Glomerular visceral epithelial cell (primary cell): ENCODE data around the gene ARL15.
"Not testable (repeated sequence)": the region's sequence is repeated elsewhere in the genome, so short reads cannot be mapped to it uniquely, and the experiment has no call there.

Source experiments
- DNase-seq: peaks from one replicate; pipeline ENCODE4 v3.0.0-alpha.2; 2016; ENCODE audit errors: extremely low spot score

The ARL15 gene

GRCh38 chr5:54093861-54094260 lies 216.5 kb downstream of the ARL15 start:
- DNase-seq, result no peak

- no peak for DNase-seq
These were observed 217.3 kb downstream of the ARL15 start for GRCh38 chr5:54093081-54093492.

GRCh38 chr5:54091307-54092130 lies 218.9 kb downstream of the ARL15 start:
- DNase-seq, result no peak

GRCh38 chr5:54090495-54091120 lies 219.8 kb downstream of the ARL15 start:
- peak; percentile 55 for DNase-seq

- peak; percentile 34 for DNase-seq
These were observed 222.3 kb downstream of the ARL15 start for GRCh38 chr5:54088081-54088480.

- DNase-seq, result peak; percentile 69
These were observed 222.9 kb downstream of the ARL15 start for GRCh38 chr5:54087436-54087835.

- no peak for DNase-seq
These were observed 224.2 kb downstream of the ARL15 start for GRCh38 chr5:54086191-54086590.

- DNase-seq, result no peak
These were observed 225.7 kb downstream of the ARL15 start for GRCh38 chr5:54084696-54085095.

GRCh38 chr5:54083851-54084250 lies 226.5 kb downstream of the ARL15 start:
- peak; percentile 28 for DNase-seq

- no peak for DNase-seq
These were observed 227.1 kb downstream of the ARL15 start for GRCh38 chr5:54083245-54083644.

- DNase-seq, result no peak
These were observed 229.0 kb downstream of the ARL15 start for GRCh38 chr5:54081415-54081814.

- no peak for DNase-seq
These were observed 229.5 kb downstream of the ARL15 start for GRCh38 chr5:54080831-54081230.

- DNase-seq, result no peak
These were observed 236.6 kb downstream of the ARL15 start for GRCh38 chr5:54073735-54074134.

GRCh38 chr5:54073131-54073530 lies 237.2 kb downstream of the ARL15 start:
- DNase-seq, result no peak

GRCh38 chr5:54066433-54066832 lies 243.9 kb downstream of the ARL15 start:
- DNase-seq, result no peak

GRCh38 chr5:54063817-54064216 lies 246.6 kb downstream of the ARL15 start:
- DNase-seq, result peak; percentile 52

GRCh38 chr5:54062958-54063357 lies 247.4 kb downstream of the ARL15 start:
- DNase-seq, result peak; percentile 40

- DNase-seq, result not testable (repeated sequence)
These were observed 249.5 kb downstream of the ARL15 start for GRCh38 chr5:54060919-54061318.

GRCh38 chr5:54049963-54050362 lies 260.4 kb downstream of the ARL15 start:
- DNase-seq, result no peak

GRCh38 chr5:54049144-54049543 lies 261.2 kb downstream of the ARL15 start:
- DNase-seq, result no peak

GRCh38 chr5:54045077-54045792 lies 265.1 kb downstream of the ARL15 start:
- no peak for DNase-seq

GRCh38 chr5:54044276-54044675 lies 266.1 kb downstream of the ARL15 start:
- DNase-seq, result not testable (repeated sequence)

GRCh38 chr5:54040804-54041203 lies 269.6 kb downstream of the ARL15 start:
- no peak for DNase-seq
